Stimulated activated CD4-positive, alpha-beta T cell treated with anti-CD3 and anti-CD28 coated beads, Interleukin-2, amount 100 ng/mL, for 4 hours (primary cell): ENCODE data around the gene CA9.
"Not testable (repeated sequence)": the region's sequence is repeated elsewhere in the genome, so short reads cannot be mapped to it uniquely, and the experiment has no call there.

Source experiments
- DNase-seq: peaks from one replicate; pipeline ENCODE4 v3.0.0-alpha.2; 2020; ENCODE audit warnings: low read depth

Gene CA9

GRCh38 chr9:35673132-35674024, at the start of gene CA9:
Gene CA9, plus strand, starts transcription at chr9:35673928. Its CDS starts 32 bp downstream, at chr9:35673960.
- no peak for DNase-seq

- DNase-seq = no peak
Observed at GRCh38 chr9:35627575-35627974, 46.2 kb upstream of the CA9 start.

GRCh38 chr9:35628389-35628991, 45.2 kb upstream of the CA9 start:
- DNase-seq = no peak

GRCh38 chr9:35629597-35629996, 44.1 kb upstream of the CA9 start:
- DNase-seq = no peak

GRCh38 chr9:35635730-35636129, 38.0 kb upstream of the CA9 start:
- no peak for DNase-seq

GRCh38 chr9:35636135-35636876, 37.4 kb upstream of the CA9 start:
- no peak for DNase-seq

GRCh38 chr9:35636877-35637246, 36.9 kb upstream of the CA9 start:
- DNase-seq = not testable (repeated sequence)

- DNase-seq = not testable (repeated sequence)
Observed at GRCh38 chr9:35637427-35637955, 36.2 kb upstream of the CA9 start.

- not testable (repeated sequence) for DNase-seq
Observed at GRCh38 chr9:35638751-35639150, 35.0 kb upstream of the CA9 start.

GRCh38 chr9:35639225-35639624, 34.5 kb upstream of the CA9 start:
- not testable (repeated sequence) for DNase-seq

- DNase-seq = no peak
Observed at GRCh38 chr9:35639631-35640030, 34.1 kb upstream of the CA9 start.

GRCh38 chr9:35640431-35640830, 33.3 kb upstream of the CA9 start:
- not testable (repeated sequence) for DNase-seq

GRCh38 chr9:35641478-35641877, 32.2 kb upstream of the CA9 start:
- DNase-seq = not testable (repeated sequence)

GRCh38 chr9:35643046-35643445, 30.7 kb upstream of the CA9 start:
- DNase-seq = no peak

GRCh38 chr9:35645736-35646135, 28.0 kb upstream of the CA9 start:
- not testable (repeated sequence) for DNase-seq

- DNase-seq = no peak
Observed at GRCh38 chr9:35646153-35646532, 27.6 kb upstream of the CA9 start.

GRCh38 chr9:35646533-35647265, 27.0 kb upstream of the CA9 start:
- peak; percentile 83 for DNase-seq

- DNase-seq = peak; percentile 43
Observed at GRCh38 chr9:35649431-35650340, 24.0 kb upstream of the CA9 start.

GRCh38 chr9:35650341-35651158, 23.2 kb upstream of the CA9 start, which contains the start of gene SIT1:
Gene SIT1, minus strand, starts transcription at chr9:35650931. Its CDS starts 78 bp downstream, at chr9:35650853.
- DNase-seq = no peak
